ENCODE data around the gene SPRN. TPM values are rescaled to one million over a fixed set of nuclear protein-coding genes. Genes with fewer than 3 reads are reported as not detected.
A peak's percentile ranks its signal among the peaks of the same experiment; 100 is the strongest.
"Not testable (repeated sequence)": the region's sequence is repeated elsewhere in the genome, so short reads cannot be mapped to it uniquely, and the experiment has no call there.

SPRN gene
- total RNA-seq, 6 experiments from 2014 or later: 0.07 to 15.1 (median 0.11) TPM; not detected in 1

DNA sequence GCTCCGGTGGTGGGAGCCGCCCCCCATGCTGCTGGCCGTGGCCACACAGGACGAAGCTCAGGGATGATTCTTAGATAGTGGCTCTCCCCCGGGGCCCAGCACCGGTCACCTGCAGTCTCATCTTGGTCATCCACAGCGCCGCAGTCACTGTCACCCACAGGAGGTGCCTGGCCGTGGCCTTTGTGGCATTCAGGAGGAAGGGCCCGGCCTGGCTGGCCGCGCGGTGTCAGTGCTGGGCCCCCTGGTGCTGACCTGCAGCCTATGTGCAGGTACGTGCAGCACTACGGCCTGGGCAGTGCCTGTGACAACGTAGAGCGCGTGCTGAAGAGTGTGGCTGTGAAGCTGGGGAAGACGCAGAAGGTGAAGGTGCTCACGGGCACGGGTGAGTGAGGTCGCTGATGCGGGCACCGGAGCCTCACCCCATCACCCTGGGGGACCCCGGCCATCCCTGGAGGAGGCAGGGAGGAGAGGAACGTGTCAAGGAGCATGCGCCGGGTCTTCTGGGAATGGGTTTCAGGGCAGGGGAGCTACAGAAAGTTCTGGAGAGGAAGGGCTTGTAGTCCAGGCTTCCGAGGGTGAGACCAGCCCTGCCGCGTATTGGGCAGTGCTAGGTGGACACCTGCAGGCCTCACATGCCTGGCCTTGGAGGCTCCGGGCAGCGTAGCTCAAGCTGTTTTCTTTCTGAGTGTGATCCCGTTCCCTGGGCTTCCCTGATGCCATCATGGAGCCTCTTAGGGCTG is 5.0 kb downstream of the SPRN start:
- ATAC-seq (no peak), DNase-seq (peak in 1 of 3 donors; percentile 46)
- Histone ChIP-seq H3K36me3 (no peaks in the 10 kb centered on the region), H3K4me3 (no peak overlapping the region), H3K4me1 (no peaks in the 10 kb centered on the region), H3K9me3 (no peaks in the 10 kb centered on the region), H3K27ac (no peak overlapping the region), H3K27me3 (no peaks in the 10 kb centered on the region)
- TF ChIP-seq, protein P1, sequence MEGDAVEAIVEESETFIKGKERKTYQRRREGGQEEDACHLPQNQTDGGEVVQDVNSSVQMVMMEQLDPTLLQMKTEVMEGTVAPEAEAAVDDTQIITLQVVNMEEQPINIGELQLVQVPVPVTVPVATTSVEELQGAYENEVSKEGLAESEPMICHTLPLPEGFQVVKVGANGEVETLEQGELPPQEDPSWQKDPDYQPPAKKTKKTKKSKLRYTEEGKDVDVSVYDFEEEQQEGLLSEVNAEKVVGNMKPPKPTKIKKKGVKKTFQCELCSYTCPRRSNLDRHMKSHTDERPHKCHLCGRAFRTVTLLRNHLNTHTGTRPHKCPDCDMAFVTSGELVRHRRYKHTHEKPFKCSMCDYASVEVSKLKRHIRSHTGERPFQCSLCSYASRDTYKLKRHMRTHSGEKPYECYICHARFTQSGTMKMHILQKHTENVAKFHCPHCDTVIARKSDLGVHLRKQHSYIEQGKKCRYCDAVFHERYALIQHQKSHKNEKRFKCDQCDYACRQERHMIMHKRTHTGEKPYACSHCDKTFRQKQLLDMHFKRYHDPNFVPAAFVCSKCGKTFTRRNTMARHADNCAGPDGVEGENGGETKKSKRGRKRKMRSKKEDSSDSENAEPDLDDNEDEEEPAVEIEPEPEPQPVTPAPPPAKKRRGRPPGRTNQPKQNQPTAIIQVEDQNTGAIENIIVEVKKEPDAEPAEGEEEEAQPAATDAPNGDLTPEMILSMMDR (IDR thresholded peaks at IDR 0.05): no peak
- no peak for TF ChIP-seq POLR2A (IDR thresholded peaks at IDR 0.05)
- intact Hi-C loops (cut with DNase I): no loop called here
- WGBS (ENCODE audit: insufficient coverage, low coverage, low lambda C conversion rate, missing lambda C conversion rate): 96% methylated on average over 7 of the region's 34 CpGs

DNA sequence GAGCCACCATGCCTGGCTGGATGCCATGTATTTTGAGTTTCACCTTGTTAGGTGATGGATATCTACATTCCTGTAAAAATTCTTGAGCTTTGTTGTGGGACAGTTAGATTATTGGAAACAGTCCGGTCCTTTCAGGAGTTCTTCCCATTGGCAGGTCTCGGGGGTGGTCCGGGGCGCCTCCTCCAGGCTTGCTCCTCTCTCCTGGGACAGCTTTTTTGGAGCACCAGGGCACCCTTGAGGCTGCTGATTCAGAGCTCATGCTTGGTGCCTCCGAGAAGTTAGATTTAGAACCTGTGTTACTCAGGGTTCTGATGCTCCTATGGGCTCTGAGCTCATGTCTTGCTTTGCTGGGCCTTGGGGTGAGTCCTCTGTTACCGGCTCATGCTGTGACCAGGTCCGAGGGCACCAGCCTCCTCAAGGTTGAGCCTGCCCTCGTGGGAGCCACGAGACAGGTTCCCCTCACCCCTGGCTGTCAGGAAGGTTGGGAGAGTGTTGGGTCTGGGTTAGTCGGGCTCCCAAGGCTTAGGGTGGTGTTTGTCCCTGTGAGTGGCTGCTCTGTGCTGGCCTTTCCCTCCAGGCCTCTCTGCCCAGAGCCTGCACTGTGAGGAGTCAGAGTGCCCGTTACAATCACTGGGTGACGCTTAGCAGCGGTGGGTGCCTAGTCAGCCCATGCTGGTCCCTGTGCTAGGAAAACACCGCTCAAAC is 6.0 kb downstream of the SPRN start:
- ATAC-seq (no peak), DNase-seq (no peak)
- no peaks in the 10 kb centered on the region for H3K27me3 ChIP-seq
- 100% methylated on average over 1 of the region's 14 CpGs for WGBS (ENCODE audit: insufficient coverage, low coverage, low lambda C conversion rate, missing lambda C conversion rate)
- no peak overlapping the region for H3K4me3 ChIP-seq
- no peak for TF ChIP-seq POLR2A (IDR thresholded peaks at IDR 0.05)
- TF ChIP-seq, protein P1 (IDR thresholded peaks at IDR 0.05): no peak
- H3K4me1 ChIP-seq: no peaks in the 10 kb centered on the region
- H3K36me3 ChIP-seq: peaks cover 0 to under 1% (median 0%) of the 10 kb centered on the region in 4 donors
- intact Hi-C loops (cut with DNase I): no loop called here
- no peak overlapping the region for H3K27ac ChIP-seq
- H3K9me3 ChIP-seq: no peaks in the 10 kb centered on the region

DNA sequence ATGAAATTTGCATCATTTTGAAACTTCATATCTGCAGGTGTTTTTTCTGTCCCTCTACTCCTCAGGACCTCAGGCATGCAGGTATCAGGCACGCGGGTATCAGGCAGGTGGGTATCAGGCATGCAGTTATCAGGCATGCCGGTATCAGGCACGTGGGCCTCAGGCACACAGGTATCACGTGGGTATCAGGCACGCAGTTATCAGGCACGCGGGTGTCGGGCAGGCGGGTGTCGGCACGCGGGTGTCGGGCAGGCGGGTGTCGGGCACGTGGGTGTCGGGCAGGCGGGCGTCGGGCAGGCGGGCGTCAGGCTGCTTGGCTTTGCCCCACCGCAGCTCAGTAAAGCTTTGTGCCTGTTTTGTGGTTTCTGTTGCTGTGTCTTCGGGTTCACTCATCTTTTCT is 8.7 kb downstream of the SPRN start:
- ATAC-seq (no peak), DNase-seq (peak in 1 of 3 donors; percentile 34)
- H3K4me1 ChIP-seq: no peaks in the 10 kb centered on the region
- TF ChIP-seq POLR2A (IDR thresholded peaks at IDR 0.05): no peak
- TF ChIP-seq, protein P1 (IDR thresholded peaks at IDR 0.05): no peak
- intact Hi-C loops (cut with DNase I): no loop called here
- peaks cover 0 to 11% (median 5%) of the 10 kb centered on the region in 4 donors for H3K36me3 ChIP-seq
- no peak overlapping the region for H3K27ac ChIP-seq
- H3K4me3 ChIP-seq: no peak overlapping the region
- peaks cover 0 to 20% (median 0%) of the 10 kb centered on the region in 4 donors for H3K9me3 ChIP-seq
- no peaks in the 10 kb centered on the region for H3K27me3 ChIP-seq
- WGBS (ENCODE audit: insufficient coverage, low coverage, low lambda C conversion rate, missing lambda C conversion rate): 99% methylated on average over 10 of the region's 25 CpGs

DNA sequence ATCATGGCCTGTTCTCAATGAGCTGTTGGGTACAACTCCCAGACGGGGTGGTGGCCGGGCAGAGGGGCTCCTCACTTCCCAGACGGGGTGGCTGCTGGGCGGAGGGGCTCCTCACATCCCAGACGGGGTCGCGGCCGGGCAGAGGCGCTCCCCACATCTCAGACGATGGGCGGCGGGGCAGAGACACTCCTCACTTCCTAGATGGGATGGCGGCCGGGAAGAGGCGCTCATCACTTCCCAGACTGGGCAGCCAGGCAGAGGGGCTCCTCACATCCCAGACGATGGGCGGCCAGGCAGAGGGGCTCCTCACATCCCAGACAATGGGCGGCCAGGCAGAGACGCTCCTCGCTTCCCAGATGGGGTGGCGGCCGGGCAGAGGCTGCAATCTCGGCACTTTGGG is 10.0 kb downstream of the SPRN start:
- intact Hi-C loops (cut with DNase I); H3K4me1 ChIP-seq; H3K4me3 ChIP-seq; DNase-seq; H3K27me3 ChIP-seq; ATAC-seq; H3K27ac ChIP-seq: not testable (repeated sequence)
- WGBS (ENCODE audit: insufficient coverage, low coverage, low lambda C conversion rate, missing lambda C conversion rate): no CpG with 5 or more reads among the region's 23 CpGs
- peaks cover 0 to 20% (median 0%) of the 10 kb centered on the region in 4 donors for H3K9me3 ChIP-seq
- H3K36me3 ChIP-seq: peaks cover 0 to 13% (median 6%) of the 10 kb centered on the region in 4 donors

DNA sequence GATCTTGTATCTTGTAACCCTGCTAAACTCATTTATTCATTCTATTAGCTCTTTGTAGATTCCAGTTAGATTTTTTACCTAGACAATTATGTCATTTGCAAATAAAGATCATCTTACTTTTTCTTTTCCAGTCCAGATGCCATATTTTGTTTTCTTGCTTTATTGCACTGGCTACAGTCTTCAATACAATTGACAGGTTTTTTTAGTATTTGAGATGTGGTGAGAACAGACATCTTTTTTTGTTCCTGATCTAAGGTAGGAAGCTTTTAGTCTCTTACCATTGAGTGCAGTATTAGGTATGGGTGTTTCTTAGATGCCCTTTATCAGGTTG is 12.1 kb downstream of the SPRN start:
- Histone ChIP-seq H3K27me3 (no peaks in the 10 kb centered on the region), H3K36me3 (peaks cover 0 to 13% (median 6%) of the 10 kb centered on the region in 4 donors), H3K27ac (no peak overlapping the region), H3K9me3 (peaks cover 0 to 20% (median 0%) of the 10 kb centered on the region in 4 donors), H3K4me3 (no peak overlapping the region), H3K4me1 (no peaks in the 10 kb centered on the region)
- intact Hi-C loops (cut with DNase I): no loop called here
- DNase-seq (no peak), ATAC-seq (no peak)
- TF ChIP-seq POLR2A (IDR thresholded peaks at IDR 0.05): no peak
- TF ChIP-seq, protein P1 (IDR thresholded peaks at IDR 0.05): no peak

All from right lobe of liver (tissue), 6 donors.